H1 (cell line): ENCODE data around the gene NRDE2. TPM values are rescaled to one million over a fixed set of nuclear protein-coding genes. Genes with fewer than 3 reads are reported as not detected.

ENCODE experiments used
- CHD7 ChIP-seq: fragments of 300-600 bp; sonication (generic); IDR thresholded peaks from 2 replicates; pipeline ENCODE4 v1.7.1; 2012; ENCODE audit warnings: low read length, moderate library complexity, mild to moderate bottlenecking, inconsistent platforms; ENCODE audit not compliant: insufficient replicate concordance
- EGR1 ChIP-seq: IDR thresholded peaks from 2 replicates; pipeline ENCODE4 v1.6.1; 2011; ENCODE audit warnings: low read depth, low read length, borderline replicate concordance
- TCF12 ChIP-seq: IDR thresholded peaks from 2 replicates; pipeline ENCODE4 v1.6.1; 2011; ENCODE audit warnings: low read depth, mild to moderate bottlenecking, low read length
- polyA plus RNA-seq, 7 experiments: library from polyadenylated mRNA; depleted of rRNA in 3 of 7; stranded (reverse) in 5 of 7; unstranded in 2 of 7; fragments of >200 nt in 5 of 7; fragments of 200-250 nt in 2 of 7; gene quantifications; 1 replicate in 5 of 7; 2 replicates in 1 of 7; 4 replicates in 1 of 7; pipeline versions ENCODE4 v1.2.1 to v1.2.3, GENCODE V29; 2011 to 2013; ENCODE audit warnings: missing spikeins in 2 of 7, mixed read lengths in 2 of 7
- total RNA-seq: library from RNA; stranded (reverse); fragmentation: NEBNext Ultra II Directional; extraction: Animal tissue kit (Norgen Biotek cat#: 25700); gene quantifications from 2 replicates; pipeline ENCODE4 v1.2.1, GENCODE V29; 2021
- TF ChIP-seq, protein P1 (sequence below), 3 experiments: IDR thresholded peaks; 1 replicate in 2 of 3; 2 replicates in 1 of 3; pipeline versions ENCODE4 v1.5.1 to v1.6.1; 2011; ENCODE audit warnings: low read length in 3 of 3, mild to moderate bottlenecking in 3 of 3, inconsistent platforms in 2 of 3, low read depth in 1 of 3, moderate library complexity in 1 of 3; ENCODE audit not compliant: insufficient read depth in 1 of 3; ENCODE audit errors: control extremely low read depth in 1 of 3

Gene NRDE2
- total and polyA plus RNA-seq, 2 of the 8 experiments (the other 6 are each of a cell fraction or from before 2014, with no cell fraction given), result 4.9 to 12.1 TPM

- TF ChIP-seq CHD7 (no peak), TCF12 (no peak), EGR1 (no peak)
- TF ChIP-seq, protein P1, sequence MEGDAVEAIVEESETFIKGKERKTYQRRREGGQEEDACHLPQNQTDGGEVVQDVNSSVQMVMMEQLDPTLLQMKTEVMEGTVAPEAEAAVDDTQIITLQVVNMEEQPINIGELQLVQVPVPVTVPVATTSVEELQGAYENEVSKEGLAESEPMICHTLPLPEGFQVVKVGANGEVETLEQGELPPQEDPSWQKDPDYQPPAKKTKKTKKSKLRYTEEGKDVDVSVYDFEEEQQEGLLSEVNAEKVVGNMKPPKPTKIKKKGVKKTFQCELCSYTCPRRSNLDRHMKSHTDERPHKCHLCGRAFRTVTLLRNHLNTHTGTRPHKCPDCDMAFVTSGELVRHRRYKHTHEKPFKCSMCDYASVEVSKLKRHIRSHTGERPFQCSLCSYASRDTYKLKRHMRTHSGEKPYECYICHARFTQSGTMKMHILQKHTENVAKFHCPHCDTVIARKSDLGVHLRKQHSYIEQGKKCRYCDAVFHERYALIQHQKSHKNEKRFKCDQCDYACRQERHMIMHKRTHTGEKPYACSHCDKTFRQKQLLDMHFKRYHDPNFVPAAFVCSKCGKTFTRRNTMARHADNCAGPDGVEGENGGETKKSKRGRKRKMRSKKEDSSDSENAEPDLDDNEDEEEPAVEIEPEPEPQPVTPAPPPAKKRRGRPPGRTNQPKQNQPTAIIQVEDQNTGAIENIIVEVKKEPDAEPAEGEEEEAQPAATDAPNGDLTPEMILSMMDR (IDR thresholded peaks at IDR 0.05; ENCODE audit: control extremely low read depth in 1 of 3, insufficient read depth in 1 of 3, low read depth in 1 of 3, low read length in 3 of 3), result no peak
Observed at GRCh38 chr14:90355540-90356518, 24.1 kb upstream of the NRDE2 start (continued).
